Gastrocnemius medialis (tissue), 4 donors: ENCODE results near the gene KNDC1. TPM values are rescaled to one million over a fixed set of nuclear protein-coding genes. Genes with fewer than 3 reads are reported as not detected.

Source experiments
- ATAC-seq, 2 donors: fragments of 150-250 bp; one replicate each; pipeline ENCODE4 v1.9.1; 2016
- DNase-seq, 2 donors: peaks; one replicate each; pipeline ENCODE4 v3.0.0-alpha.2; 2019
- H3K27ac ChIP-seq, 4 donors: fragments of 200-600 bp; sonication (generic); 1 replicate in 1 of 4; 2 replicates in 3 of 4; pipeline ENCODE4 v1.5.1; 2016 to 2018; ENCODE audit warnings: mild to moderate bottlenecking in 2 of 4, moderate library complexity in 1 of 4
- H3K27me3 ChIP-seq, 3 donors: fragments of 200-600 bp; sonication (generic) in 2 of 3; 1 replicate in 1 of 3; 2 replicates in 2 of 3; pipeline versions ENCODE4 v1.5.1 to v1.6.0; 2016 to 2019; ENCODE audit warnings: mild to moderate bottlenecking in 1 of 3, moderate library complexity in 1 of 3
- H3K36me3 ChIP-seq, 2 donors: fragments of 200-600 bp; sonication (generic) in 1 of 2; one replicate each; pipeline ENCODE4 v1.5.1; 2017 to 2018
- H3K4me1 ChIP-seq, 2 donors: fragments of 200-600 bp; sonication (generic) in 1 of 2; one replicate each; pipeline ENCODE4 v1.5.1; 2016 to 2017; ENCODE audit warnings: mild to moderate bottlenecking in 2 of 2
- H3K4me3 ChIP-seq, 4 donors: fragments of 200-600 bp; sonication (generic) in 3 of 4; 1 replicate in 1 of 4; 2 replicates in 3 of 4; pipeline ENCODE4 v1.5.1; 2016 to 2019; ENCODE audit warnings: mild to moderate bottlenecking in 2 of 4
- H3K9me3 ChIP-seq, 3 donors: fragments of 200-600 bp; sonication (generic) in 2 of 3; 1 replicate in 1 of 3; 2 replicates in 2 of 3; pipeline ENCODE4 v1.5.1; 2016 to 2019
- POLR2A ChIP-seq, 2 donors: fragments of 450-650 bp; IDR thresholded peaks; one replicate each; pipeline ENCODE4 v1.6.1; 2017; ENCODE audit warnings: antibody characterized with exemption in 2 of 2, mild to moderate bottlenecking in 2 of 2, moderate library complexity in 2 of 2
- in situ Hi-C, 4 donors: fragments of 200-750 bp; cut with MboI; loops; one replicate each; pipeline versions ENCODE4 v1.15.0 to v1.8.0; 2017; ENCODE audit warnings: low sequenced_read_pairs in 4 of 4
- intact Hi-C: fragments of 100-400 bp; cut with DNase I; formaldehyde crosslinking; loops from one replicate; pipeline ENCODE4 v1.15.1; 2023; ENCODE audit warnings: low total_unique reads
- total RNA-seq, 4 donors: library from RNA; depleted of rRNA; stranded (reverse); fragments of >200 nt; gene quantifications; one replicate each; pipeline versions ENCODE4 v1.1.0 to v1.2.3, GENCODE V29; 2016
- TF ChIP-seq, protein P1 (sequence below), 5 experiments: fragments of 450-650 bp in 3 of 5; fragments of 200-600 bp in 2 of 5; sonication (generic) in 2 of 5; IDR thresholded peaks in 4 of 5; conservative IDR thresholded peaks in 1 of 5; 1 replicate in 4 of 5; 2 replicates in 1 of 5; pipeline ENCODE4 v1.5.1; 2016 to 2019; ENCODE audit warnings: antibody characterized with exemption in 5 of 5, mild to moderate bottlenecking in 3 of 5, moderate library complexity in 3 of 5

Gene KNDC1
- total RNA-seq, 4 donors from 2014 or later = 0.04 to 0.13 TPM; not detected in 2

DNA sequence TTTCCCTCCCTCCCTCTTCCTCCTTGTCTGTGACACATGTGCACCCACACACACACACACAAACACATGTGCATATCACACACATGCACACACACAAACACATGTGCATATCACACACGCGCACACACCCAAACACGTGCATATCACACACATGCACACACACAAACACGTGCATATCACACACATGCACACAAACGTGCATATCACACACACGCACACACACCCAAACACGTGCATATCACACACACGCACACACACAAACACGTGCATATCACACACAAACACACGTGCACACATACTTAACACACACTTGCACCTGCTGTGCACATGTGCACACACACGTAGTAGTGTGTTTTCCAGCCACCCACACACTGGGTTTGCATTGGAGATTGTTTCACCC lies 29.4 kb upstream of the KNDC1 start:
- no peak for TF ChIP-seq POLR2A (IDR thresholded peaks at IDR 0.05)
- TF ChIP-seq, protein P1, sequence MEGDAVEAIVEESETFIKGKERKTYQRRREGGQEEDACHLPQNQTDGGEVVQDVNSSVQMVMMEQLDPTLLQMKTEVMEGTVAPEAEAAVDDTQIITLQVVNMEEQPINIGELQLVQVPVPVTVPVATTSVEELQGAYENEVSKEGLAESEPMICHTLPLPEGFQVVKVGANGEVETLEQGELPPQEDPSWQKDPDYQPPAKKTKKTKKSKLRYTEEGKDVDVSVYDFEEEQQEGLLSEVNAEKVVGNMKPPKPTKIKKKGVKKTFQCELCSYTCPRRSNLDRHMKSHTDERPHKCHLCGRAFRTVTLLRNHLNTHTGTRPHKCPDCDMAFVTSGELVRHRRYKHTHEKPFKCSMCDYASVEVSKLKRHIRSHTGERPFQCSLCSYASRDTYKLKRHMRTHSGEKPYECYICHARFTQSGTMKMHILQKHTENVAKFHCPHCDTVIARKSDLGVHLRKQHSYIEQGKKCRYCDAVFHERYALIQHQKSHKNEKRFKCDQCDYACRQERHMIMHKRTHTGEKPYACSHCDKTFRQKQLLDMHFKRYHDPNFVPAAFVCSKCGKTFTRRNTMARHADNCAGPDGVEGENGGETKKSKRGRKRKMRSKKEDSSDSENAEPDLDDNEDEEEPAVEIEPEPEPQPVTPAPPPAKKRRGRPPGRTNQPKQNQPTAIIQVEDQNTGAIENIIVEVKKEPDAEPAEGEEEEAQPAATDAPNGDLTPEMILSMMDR (IDR thresholded peaks at IDR 0.05 in 4 of 5, conservative IDR thresholded peaks at IDR 0.05 in 1 of 5) = no peak
- in situ Hi-C loops = no loop called here
- Histone ChIP-seq H3K27ac (no peak overlapping the region), H3K4me1 (no peaks in the 10 kb centered on the region), H3K9me3 (no peaks in the 10 kb centered on the region), H3K4me3 (no peak overlapping the region), H3K27me3 (peaks cover 0 to 3% (median 0%) of the 10 kb centered on the region in 3 donors), H3K36me3 (no peaks in the 10 kb centered on the region)
- intact Hi-C loops = no loop called here
- ATAC-seq = no peak
- no peak for DNase-seq

GRCh38 chr10:133131053-133131452 lies 29.0 kb upstream of the KNDC1 start:
- no peaks in the 10 kb centered on the region for H3K36me3 ChIP-seq
- H3K27ac ChIP-seq = no peak overlapping the region
- in situ Hi-C loops (no loop called here), intact Hi-C loops (no loop called here)
- ATAC-seq = no peak
- no peaks in the 10 kb centered on the region for H3K4me1 ChIP-seq
- DNase-seq = no peak
- no peaks in the 10 kb centered on the region for H3K9me3 ChIP-seq
- no peak overlapping the region for H3K4me3 ChIP-seq
- no peak for TF ChIP-seq POLR2A (IDR thresholded peaks at IDR 0.05)
- TF ChIP-seq, protein P1 (IDR thresholded peaks at IDR 0.05 in 4 of 5, conservative IDR thresholded peaks at IDR 0.05 in 1 of 5) = no peak
- peaks cover 0 to 2% (median 0%) of the 10 kb centered on the region in 3 donors for H3K27me3 ChIP-seq

- DNase-seq = no peak
- Histone ChIP-seq H3K4me3 (no peak overlapping the region), H3K27me3 (no peaks in the 10 kb centered on the region), H3K27ac (no peak overlapping the region), H3K9me3 (no peaks in the 10 kb centered on the region), H3K4me1 (no peaks in the 10 kb centered on the region), H3K36me3 (no peaks in the 10 kb centered on the region)
- TF ChIP-seq POLR2A (IDR thresholded peaks at IDR 0.05) = no peak
- TF ChIP-seq, protein P1 (IDR thresholded peaks at IDR 0.05 in 4 of 5, conservative IDR thresholded peaks at IDR 0.05 in 1 of 5) = no peak
- intact Hi-C loops = no loop called here
- in situ Hi-C loops = no loop called here
- ATAC-seq = no peak
These were observed 28.1 kb upstream of the KNDC1 start for GRCh38 chr10:133131734-133132472.

DNA sequence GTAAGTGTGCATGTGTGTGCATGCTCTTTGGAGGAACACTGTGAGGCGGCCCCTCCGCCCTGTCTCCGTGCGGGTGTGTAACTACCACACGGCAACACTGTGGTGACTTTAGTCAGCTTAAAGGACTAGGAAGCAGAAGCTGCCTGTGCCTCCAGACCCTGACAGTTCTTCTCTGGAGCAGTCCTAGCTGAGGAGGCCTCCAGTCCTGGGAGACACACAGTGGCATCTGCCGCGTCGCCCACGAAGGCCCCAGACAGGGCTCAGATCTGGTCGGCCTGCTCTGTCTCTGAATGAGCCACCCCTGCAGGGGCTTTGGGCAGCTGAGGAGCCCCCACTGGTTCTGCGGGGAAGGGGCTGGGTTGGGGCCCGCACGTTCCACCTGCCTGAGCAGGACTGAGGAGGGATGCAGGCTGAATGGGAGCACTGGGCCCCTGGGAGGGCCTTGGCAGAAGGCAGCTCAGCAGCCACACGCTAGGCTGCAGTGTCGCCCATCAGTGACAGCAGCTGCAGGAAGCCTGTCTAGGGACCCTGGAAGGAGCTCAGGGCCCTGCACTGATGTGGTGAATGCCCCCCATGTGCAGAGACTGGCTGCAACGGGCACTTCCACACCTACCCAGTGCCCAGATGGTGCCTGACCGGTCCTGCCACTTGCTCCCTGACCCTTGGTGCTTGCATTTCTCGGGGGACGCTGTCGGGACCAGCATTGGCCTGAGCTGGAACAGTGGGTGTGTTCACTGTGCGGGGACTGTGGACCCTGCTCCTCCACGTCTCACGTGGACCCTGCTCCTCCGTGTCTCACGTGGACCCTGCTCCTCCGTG lies 27.3 kb upstream of the KNDC1 start:
- intact Hi-C loops (no loop called here), in situ Hi-C loops (no loop called here)
- ATAC-seq (no peak), DNase-seq (no peak)
- TF ChIP-seq, protein P1 (IDR thresholded peaks at IDR 0.05 in 4 of 5, conservative IDR thresholded peaks at IDR 0.05 in 1 of 5) = no peak
- no peak for TF ChIP-seq POLR2A (IDR thresholded peaks at IDR 0.05)
- no peak overlapping the region for H3K4me3 ChIP-seq
- H3K27ac ChIP-seq = no peak overlapping the region
- no peaks in the 10 kb centered on the region for H3K36me3 ChIP-seq
- H3K9me3 ChIP-seq = no peaks in the 10 kb centered on the region
- no peaks in the 10 kb centered on the region for H3K4me1 ChIP-seq
- H3K27me3 ChIP-seq = no peaks in the 10 kb centered on the region
